B cell (primary cell): ENCODE data around the gene CCDC34. TPM values are rescaled to one million over a fixed set of nuclear protein-coding genes. Genes with fewer than 3 reads are reported as not detected.

ENCODE experiments used
- ATAC-seq: fragments of 200-7000 bp; cut with Tn5 transposase; one replicate; pipeline ENCODE4 v1.10.0; 2021; ENCODE audit warnings: low read depth, mild to moderate bottlenecking, moderate number of reproducible peaks, moderate library complexity
- CTCF ChIA-PET: fragments of 350-600 bp; sonication (Branson Sonifier 250); formaldehyde crosslinking; loops from one replicate; lab custom pipeline; 2021; ENCODE audit warnings: antibody characterized with exemption, inconsistent platforms; lab: Charles Lee
- POLR2A ChIA-PET: fragments of 350-600 bp; sonication (Branson Sonifier 250); formaldehyde crosslinking; loops from one replicate; lab custom pipeline; 2021; ENCODE audit warnings: antibody characterized with exemption; lab: Charles Lee
- DNase-seq: peaks from one replicate; pipeline ENCODE4 v3.0.0; 2013
- H2AFZ ChIP-seq: 2 replicates; pipeline ENCODE4 v1.6.1; 2012; ENCODE audit warnings: mild to moderate bottlenecking, low read depth, low read length; ENCODE audit not compliant: insufficient read depth, poor library complexity, severe bottlenecking
- H3K27ac ChIP-seq, 2 donors: 1 replicate in 1 of 2; 2 replicates in 1 of 2; pipeline ENCODE4 v1.5.1; 2012 to 2013; ENCODE audit warnings: low read length in 2 of 2, mild to moderate bottlenecking in 2 of 2, moderate library complexity in 1 of 2
- H3K27me3 ChIP-seq, 4 experiments: fragments of 200-600 bp in 1 of 4; sonication (generic) in 1 of 4; replicated peaks in 1 of 4; 1 replicate in 2 of 4; 2 replicates in 2 of 4; pipeline versions ENCODE4 v1.6.1 to v1.7.0; 2013 to 2016; ENCODE audit warnings: low read length in 3 of 4, mild to moderate bottlenecking in 2 of 4, mixed read lengths in 1 of 4, moderate library complexity in 1 of 4; ENCODE audit not compliant: insufficient read depth in 4 of 4, control insufficient read depth in 3 of 4; ENCODE audit errors: control extremely low read depth in 1 of 4
- H3K36me3 ChIP-seq, 2 experiments: replicated peaks in 1 of 2; 1 replicate in 1 of 2; 2 replicates in 1 of 2; pipeline versions ENCODE4 v1.6.1 to v1.7.1; 2013; ENCODE audit warnings: low read length in 1 of 2; ENCODE audit not compliant: insufficient read depth in 2 of 2, control insufficient read depth in 1 of 2; ENCODE audit errors: control extremely low read depth in 1 of 2, extremely low read depth in 1 of 2
- H3K4me1 ChIP-seq, 2 donors: fragments of 200-600 bp in 1 of 2; sonication (generic) in 1 of 2; 1 replicate in 1 of 2; 2 replicates in 1 of 2; pipeline versions ENCODE4 v1.5.1 to v1.6.1; 2013 to 2017; ENCODE audit warnings: low read length in 2 of 2; ENCODE audit not compliant: control insufficient read depth in 2 of 2, insufficient read depth in 2 of 2
- H3K4me2 ChIP-seq: replicated peaks from 2 replicates; pipeline ENCODE3; 2012; ENCODE audit warnings: mild to moderate bottlenecking, low read depth, low read length; ENCODE audit not compliant: poor library complexity, severe bottlenecking
- H3K4me3 ChIP-seq, 5 experiments: fragments of 200-600 bp in 1 of 5; sonication (generic) in 1 of 5; 1 replicate in 3 of 5; 2 replicates in 2 of 5; pipeline versions ENCODE4 v1.5.1 to v1.7.0; 2011 to 2016; ENCODE audit warnings: low read length in 4 of 5, mild to moderate bottlenecking in 4 of 5, low read depth in 2 of 5, control low read depth in 1 of 5, moderate library complexity in 1 of 5; ENCODE audit not compliant: insufficient read depth in 1 of 5; ENCODE audit errors: control extremely low read depth in 1 of 5, extremely low read depth in 1 of 5
- H3K79me2 ChIP-seq: fragments of 200-600 bp; sonication (generic); one replicate; pipeline ENCODE4 v1.6.0; 2016; ENCODE audit warnings: low read length; ENCODE audit not compliant: control insufficient read depth, insufficient read depth
- H3K9ac ChIP-seq: fragments of 200-600 bp; sonication (generic); 2 replicates; pipeline ENCODE4 v1.6.1; 2017; ENCODE audit warnings: mild to moderate bottlenecking, low read length, moderate library complexity
- H3K9me3 ChIP-seq, 3 donors: one replicate each; pipeline versions ENCODE4 v1.6.1 to v1.7.1; 2013; ENCODE audit warnings: low read length in 2 of 3; ENCODE audit not compliant: control insufficient read depth in 2 of 3, insufficient read depth in 1 of 3; ENCODE audit errors: control extremely low read depth in 1 of 3
- H4K20me1 ChIP-seq: 2 replicates; pipeline ENCODE4 v1.6.0; 2012; ENCODE audit warnings: mild to moderate bottlenecking, low read length; ENCODE audit not compliant: insufficient read depth, control insufficient read depth, poor library complexity, severe bottlenecking
- H3K27ac Mint-ChIP-seq: one replicate; pipeline ENCODE4 v1.8.0; 2021; ENCODE audit warnings: mixed read lengths
- H3K27me3 Mint-ChIP-seq: one replicate; pipeline ENCODE4 v1.8.0; 2021; ENCODE audit warnings: mixed read lengths
- H3K4me1 Mint-ChIP-seq: one replicate; pipeline ENCODE4 v1.8.0; 2021; ENCODE audit warnings: mixed read lengths
- H3K4me3 Mint-ChIP-seq: one replicate; pipeline ENCODE4 v1.8.0; 2021; ENCODE audit warnings: mixed read lengths
- H3K9me3 Mint-ChIP-seq: one replicate; pipeline ENCODE4 v1.8.0; 2022; ENCODE audit warnings: mixed read lengths; ENCODE audit not compliant: insufficient read depth
- CTCF ChIP-seq: fragments of 200-600 bp; IDR thresholded peaks from one replicate; pipeline ENCODE4 v1.8.0; 2022; ENCODE audit warnings: antibody characterized with exemption, mild to moderate bottlenecking
- EZH2 ChIP-seq: IDR thresholded peaks from 2 replicates; pipeline ENCODE4 v1.6.1; 2012; ENCODE audit warnings: borderline replicate concordance, low read depth, mild to moderate bottlenecking, moderate library complexity, low read length; ENCODE audit not compliant: insufficient read depth, poor library complexity, severe bottlenecking
- whole genome bisulfite sequencing: methylation state at CpG from one replicate; pipeline ENCODE4 v1.1.5; 2013; ENCODE audit warnings: missing lambda C conversion rate; ENCODE audit not compliant: insufficient coverage; 5-methylcytosine and 5-hydroxymethylcytosine counted together
- intact Hi-C: fragments of 100-400 bp; cut with micrococcal nuclease; formaldehyde crosslinking; loops from one replicate; pipeline ENCODE4 v1.10.0; 2022
- polyA plus RNA-seq: library from polyadenylated mRNA; depleted of rRNA; stranded (reverse); fragments of >200 nt; gene quantifications from 2 replicates; pipeline ENCODE4 v1.2.3, GENCODE V29; 2012
- total RNA-seq, 2 donors: library from RNA; stranded (reverse); fragments of 120-200 nt in 1 of 2; gene quantifications; 1 replicate in 1 of 2; 2 replicates in 1 of 2; pipeline versions ENCODE4 v1.2.3 to v1.2.4, GENCODE V29; 2013 to 2022

Gene CCDC34
- total and polyA plus RNA-seq, 2 donors (not counting 1 experiment from before 2014, with no cell fraction given), result 0.94 to 4.1 TPM

- Histone ChIP-seq H3K4me2 (no peak overlapping the region), H3K27ac (no peak overlapping the region), H2AFZ (no peak overlapping the region), H3K9me3 (no peaks in the 10 kb centered on the region), H3K4me1 (no peaks in the 10 kb centered on the region), H3K9ac (no peak overlapping the region), H3K79me2 (no peaks in the 10 kb centered on the region), H3K4me3 (no peak overlapping the region), H3K27me3 (no peaks in the 10 kb centered on the region), H3K36me3 (no peaks in the 10 kb centered on the region), H4K20me1 (no peaks in the 10 kb centered on the region)
- no CpG with 5 or more reads among the region's 2 CpGs for WGBS
- no peak overlapping the region for H3K4me3 Mint-ChIP-seq
- ChIA-PET POLR2A (no interaction called here), CTCF (no interaction called here)
- H3K9me3 Mint-ChIP-seq, result no peaks in the 10 kb centered on the region
- no peaks in the 10 kb centered on the region for H3K27me3 Mint-ChIP-seq
- H3K27ac Mint-ChIP-seq, result no peak overlapping the region
- no peak for TF ChIP-seq EZH2
- no peak for TF ChIP-seq CTCF
- H3K4me1 Mint-ChIP-seq, result no peaks in the 10 kb centered on the region
- intact Hi-C loops, result no loop called here
- ATAC-seq, result no peak
- DNase-seq, result no peak
Observed at GRCh38 chr11:27402450-27402849, 39.4 kb upstream of the CCDC34 start.

- no peaks in the 10 kb centered on the region for H3K4me1 Mint-ChIP-seq
- no peak overlapping the region for H3K4me3 Mint-ChIP-seq
- 100% methylated on average over 2 of the region's 5 CpGs for WGBS
- H3K27ac Mint-ChIP-seq, result no peak overlapping the region
- Histone ChIP-seq H3K4me2 (no peak overlapping the region), H3K79me2 (no peaks in the 10 kb centered on the region), H3K27ac (no peak overlapping the region), H2AFZ (no peak overlapping the region), H3K27me3 (no peaks in the 10 kb centered on the region), H3K36me3 (no peaks in the 10 kb centered on the region), H4K20me1 (no peaks in the 10 kb centered on the region), H3K9ac (no peak overlapping the region), H3K9me3 (no peaks in the 10 kb centered on the region), H3K4me3 (no peak overlapping the region), H3K4me1 (no peaks in the 10 kb centered on the region)
- ATAC-seq (no peak), DNase-seq (no peak)
- no peaks in the 10 kb centered on the region for H3K27me3 Mint-ChIP-seq
- ChIA-PET POLR2A (no interaction called here), CTCF (interaction anchor here (1.1 kb wide), 1 partner anchor 17 kb away, joined by 3 read pairs; no protein-coding TSS in a partner anchor)
- H3K9me3 Mint-ChIP-seq, result no peaks in the 10 kb centered on the region
- no peak for TF ChIP-seq EZH2
- TF ChIP-seq CTCF, result no peak
- intact Hi-C loops, result no loop called here
Observed at GRCh38 chr11:27401833-27402316, 38.9 kb upstream of the CCDC34 start.
